NCI-H345 treated with DMSO at 0.1 percent for 48 hours (cell line): ENCODE data around the gene UBXN2A.
"Not testable (repeated sequence)": the region's sequence is repeated elsewhere in the genome, so short reads cannot be mapped to it uniquely, and the experiment has no call there.

Experiments
- DNase-seq: peaks from one replicate; lab custom pipeline; 2025; ENCODE audit not compliant: unreplicated experiment; lab: John Stamatoyannopoulos, UW

UBXN2A gene

GRCh38 chr2:23940718-23941620, 706 bp downstream of the UBXN2A start:
- DNase-seq = peak; percentile 67

DNA sequence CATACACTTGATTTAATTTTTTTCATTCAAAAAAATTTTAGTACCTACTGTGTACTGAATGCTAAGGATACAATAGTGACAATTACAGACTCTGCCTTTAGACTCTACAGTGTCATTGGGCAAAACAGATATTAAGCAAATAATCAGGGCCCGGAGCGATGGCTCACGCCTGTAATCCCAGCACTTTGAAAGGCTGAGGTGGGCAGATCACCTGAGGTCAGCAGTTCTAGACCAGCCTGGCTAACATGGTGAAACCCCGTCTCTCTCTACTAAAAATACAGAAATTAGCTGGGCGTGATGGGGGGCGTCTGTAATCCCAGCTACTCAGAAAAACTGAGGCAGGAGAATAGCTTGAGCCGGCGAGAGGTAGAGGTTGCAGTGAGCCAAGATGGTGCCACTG, 1.4 kb downstream of the UBXN2A start:
- DNase-seq = no peak

DNA sequence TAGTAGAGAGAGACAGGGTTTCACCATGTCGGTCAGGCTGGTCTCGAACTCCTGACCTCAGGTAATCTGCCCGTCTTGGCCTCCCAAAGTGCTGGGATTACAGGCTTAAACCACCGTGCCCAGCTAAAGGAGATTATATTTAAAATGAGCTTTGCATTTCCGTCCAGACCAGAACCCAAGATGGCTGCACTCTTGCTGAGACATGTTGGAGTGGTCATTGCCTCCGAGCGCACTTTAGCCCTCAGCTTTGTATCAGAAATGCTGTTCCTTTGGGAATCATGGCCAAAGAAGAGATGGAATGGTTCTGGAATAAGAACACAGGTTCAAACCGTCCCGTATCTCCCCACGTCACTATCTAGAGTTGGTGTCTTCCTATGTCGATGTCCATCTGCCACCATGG, 3.4 kb downstream of the UBXN2A start:
- DNase-seq = no peak

GRCh38 chr2:23944527-23944926, 4.3 kb downstream of the UBXN2A start:
- no peak for DNase-seq

DNA sequence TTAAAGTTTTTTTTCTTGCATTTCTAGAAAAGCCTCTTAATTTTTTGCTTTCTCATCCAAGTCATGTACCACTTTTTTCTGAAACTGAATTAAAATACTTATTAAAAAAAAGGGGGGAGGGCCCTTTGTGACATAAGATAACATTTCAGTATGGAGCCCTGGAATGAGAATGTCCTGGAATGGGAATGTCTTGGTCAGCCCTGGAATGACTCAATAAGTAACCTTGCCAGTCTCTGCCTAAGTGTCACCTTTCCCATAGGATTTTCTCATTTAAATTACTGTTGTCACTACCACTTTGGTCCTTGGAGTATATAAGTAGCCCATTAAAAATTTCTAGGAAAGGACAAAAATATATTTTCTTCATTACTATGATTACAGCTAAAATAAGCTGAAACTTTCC, 4.7 kb downstream of the UBXN2A start:
- no peak for DNase-seq

GRCh38 chr2:23947350-23947749, 7.1 kb downstream of the UBXN2A start:
- no peak for DNase-seq

GRCh38 chr2:23952558-23952957, 12.3 kb downstream of the UBXN2A start:
- not testable (repeated sequence) for DNase-seq

GRCh38 chr2:23953625-23954024, 13.4 kb downstream of the UBXN2A start:
- DNase-seq = no peak

DNA sequence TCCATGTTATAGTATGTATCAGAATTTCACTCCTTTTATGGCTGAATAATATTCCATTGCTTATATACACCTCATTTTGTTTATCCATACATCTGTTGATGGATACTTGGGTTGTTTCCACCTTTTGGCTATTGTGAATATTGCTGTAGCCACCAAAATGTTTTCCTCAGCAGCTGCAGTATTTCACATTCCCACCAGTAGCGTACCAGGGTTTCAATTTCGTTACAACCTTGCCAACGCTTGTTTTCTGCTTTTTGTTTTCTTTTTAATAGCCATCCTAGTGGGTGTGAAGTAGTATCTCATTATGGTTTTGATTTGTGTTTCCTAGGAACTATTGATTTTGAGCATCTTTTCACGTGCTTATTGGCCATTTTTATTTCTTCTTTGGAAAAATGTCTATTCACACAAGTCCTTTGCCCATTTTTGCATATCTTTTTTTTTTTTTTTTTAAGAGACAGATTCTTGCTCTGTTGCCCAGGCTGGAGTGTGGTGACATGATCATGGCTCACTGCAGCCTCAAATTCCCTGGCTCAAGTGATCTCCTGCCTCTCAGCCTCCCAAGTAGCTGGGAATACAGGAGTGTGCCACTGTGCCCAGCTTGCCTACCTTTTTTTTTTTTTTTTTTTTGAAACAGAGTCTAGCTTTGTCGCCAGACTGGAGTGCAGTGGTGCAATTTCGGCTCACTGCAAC, 14.2 kb downstream of the UBXN2A start:
- DNase-seq = no peak

DNA sequence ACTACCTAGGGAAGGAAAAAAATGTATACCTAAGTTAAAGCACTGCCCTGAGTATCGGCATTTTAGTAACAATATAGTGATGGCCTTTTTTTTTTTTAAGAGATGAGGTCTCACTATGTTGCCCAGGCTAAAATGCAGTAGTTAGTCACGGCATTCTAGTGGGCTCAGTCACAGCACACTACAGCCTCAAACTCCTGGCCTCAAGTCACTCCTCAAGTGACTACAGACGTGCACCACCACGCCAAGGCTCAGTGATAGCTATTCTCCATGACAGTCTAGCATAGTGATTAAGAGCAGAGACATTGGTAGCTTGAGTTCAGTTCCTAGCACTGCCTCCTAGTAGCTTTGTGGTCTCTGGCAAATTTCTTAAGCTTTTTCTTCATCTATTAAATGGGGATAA, 27.6 kb downstream of the UBXN2A start:
- DNase-seq = no peak

- no peak for DNase-seq
Measured at GRCh38 chr2:23976883-23977282, 36.6 kb downstream of the UBXN2A start.

DNA sequence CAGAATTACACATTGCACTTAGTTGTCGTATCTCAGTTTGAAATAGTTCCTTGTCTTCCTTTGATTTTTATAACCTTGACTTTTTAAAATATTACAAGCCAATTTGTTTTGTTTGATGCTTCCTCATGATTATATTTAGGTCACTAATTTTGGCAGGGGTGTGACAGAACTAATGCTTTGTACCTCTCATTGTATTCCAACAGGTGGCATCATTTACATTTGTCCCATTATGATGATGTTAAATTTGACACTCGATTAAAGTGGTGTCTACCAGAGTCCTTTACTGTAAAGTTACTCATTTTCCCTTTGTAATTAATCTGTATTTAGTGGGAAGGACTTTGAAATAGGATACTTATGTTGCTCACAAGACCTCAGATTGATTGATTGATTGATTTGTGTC, 48.1 kb downstream of the UBXN2A start:
- peak; percentile 14 for DNase-seq

GRCh38 chr2:23992931-23993330, 52.7 kb downstream of the UBXN2A start:
- DNase-seq = no peak

DNA sequence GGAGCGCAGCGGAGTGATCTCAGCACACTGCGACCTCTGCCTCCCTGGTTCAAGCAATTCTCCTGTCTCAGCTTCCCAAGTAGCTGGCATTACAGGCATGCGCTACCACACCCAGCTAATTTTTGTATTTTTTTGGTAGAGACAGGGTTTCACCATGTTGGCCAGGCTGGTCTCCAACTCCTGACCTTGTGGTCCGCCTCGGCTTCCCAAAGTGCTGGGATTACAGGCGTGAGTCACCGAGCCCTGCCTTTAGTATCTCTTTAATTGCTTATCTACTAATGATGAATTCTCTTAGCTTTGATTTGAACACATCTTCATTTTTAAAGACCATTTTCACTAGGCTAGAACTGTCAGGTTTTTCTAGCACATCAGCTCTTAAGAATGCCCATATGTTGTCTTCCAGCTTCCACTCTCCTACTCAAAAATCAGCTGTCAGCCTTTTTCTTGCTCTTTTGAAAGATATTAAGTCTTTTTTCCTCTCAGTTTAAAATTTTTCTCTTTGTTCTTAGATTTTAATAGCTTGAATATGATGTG, 53.5 kb downstream of the UBXN2A start:
- no peak for DNase-seq

DNA sequence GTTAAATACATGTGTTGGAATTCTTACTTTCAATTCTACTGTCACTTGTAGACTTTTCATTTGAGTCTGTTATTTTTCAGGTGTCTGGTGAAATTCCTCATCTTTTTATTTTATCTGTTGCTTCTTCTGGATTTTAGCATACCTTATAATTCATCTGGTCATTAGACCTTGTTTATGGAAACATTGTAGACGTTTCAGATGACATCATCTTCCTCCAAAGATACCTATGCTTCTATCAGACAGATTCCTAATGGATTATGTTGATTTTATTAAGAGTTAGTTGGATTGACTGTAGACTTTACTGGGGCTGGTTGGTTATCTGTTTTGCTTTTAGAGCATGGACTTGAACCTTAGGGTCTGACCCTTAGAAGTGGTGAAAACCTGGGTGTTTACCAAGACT, 54.3 kb downstream of the UBXN2A start:
- DNase-seq = no peak

DNA sequence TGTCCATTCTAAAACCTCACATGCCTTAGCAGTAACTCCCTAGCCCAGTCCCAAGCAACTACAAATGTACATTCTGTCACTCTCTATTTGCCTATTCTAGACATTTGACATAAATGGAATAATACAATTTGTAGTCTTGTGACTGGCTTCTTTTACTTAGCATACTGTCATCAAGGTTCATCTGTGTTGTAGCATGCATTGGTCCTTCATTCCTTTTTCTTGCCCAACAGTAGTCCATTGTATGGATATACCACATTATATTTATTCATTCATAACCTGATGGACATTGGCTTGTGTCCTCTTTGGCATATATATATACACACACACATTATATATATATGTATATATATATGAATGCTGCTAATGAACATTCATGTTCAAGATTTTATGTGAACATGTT, 67.4 kb downstream of the UBXN2A start:
- DNase-seq = no peak

- DNase-seq = no peak
Measured at GRCh38 chr2:24008672-24009366, 68.6 kb downstream of the UBXN2A start.

DNA sequence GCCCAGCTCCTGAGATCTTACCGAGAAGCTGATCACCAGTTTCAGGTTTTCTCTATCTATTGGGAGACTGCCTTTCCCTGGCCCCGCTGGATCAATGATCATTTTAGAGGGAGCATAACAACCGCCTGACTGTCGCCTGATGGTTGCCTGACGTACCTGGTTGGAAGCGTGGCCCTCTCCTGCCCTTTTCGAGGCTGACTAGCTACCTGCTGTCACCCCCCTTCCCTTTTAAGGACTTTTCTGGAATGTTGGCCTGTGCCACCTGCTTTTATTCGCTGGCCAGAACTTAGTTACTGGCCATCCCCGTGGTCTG, 69.1 kb downstream of the UBXN2A start:
- no peak for DNase-seq

DNA sequence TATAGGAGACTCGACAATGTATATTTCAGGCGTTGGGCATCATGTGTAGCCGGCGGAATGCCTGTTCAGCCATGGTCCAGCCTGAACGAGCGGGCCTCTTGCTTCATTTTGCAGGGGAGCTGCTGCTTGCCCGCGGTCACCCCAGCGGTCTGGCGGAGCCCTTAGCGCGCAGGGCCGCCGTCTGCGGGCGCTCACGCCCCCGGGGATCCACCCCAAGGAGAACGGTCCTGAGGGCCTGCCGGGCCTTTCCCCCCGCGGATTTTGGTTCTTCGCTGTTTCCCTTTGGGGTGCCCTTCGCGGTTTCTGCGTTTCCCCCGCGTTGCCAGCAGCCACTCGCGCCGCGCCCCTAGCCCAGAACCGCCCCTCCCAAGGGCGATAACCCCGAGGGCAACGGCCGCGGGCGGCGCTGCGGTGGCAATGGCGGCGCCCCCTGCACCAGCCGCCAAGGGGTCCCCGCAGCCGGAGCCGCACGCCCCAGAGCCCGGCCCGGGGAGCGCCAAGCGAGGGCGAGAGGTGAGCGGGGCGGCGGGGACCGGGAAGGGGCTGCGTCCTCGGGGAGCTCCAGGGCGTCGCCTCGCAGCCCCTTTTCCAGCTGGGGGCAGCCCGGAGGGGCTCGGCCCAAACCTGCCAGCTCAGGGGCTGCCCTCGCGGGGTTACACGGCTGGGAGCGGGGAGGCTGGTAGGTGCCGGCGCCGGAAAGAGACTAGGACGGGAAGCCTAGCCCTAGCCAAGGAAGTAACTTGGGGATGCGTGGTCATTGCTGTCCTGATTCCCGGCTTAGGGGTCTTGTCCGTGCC, 69.6 kb downstream of the UBXN2A start, which contains the start of gene MFSD2B:
TSS of gene MFSD2B (plus strand) at position 406 of the 797 bp plus-strand sequence. CDS start at position 418, 12 bp downstream.
- no peak for DNase-seq

DNA sequence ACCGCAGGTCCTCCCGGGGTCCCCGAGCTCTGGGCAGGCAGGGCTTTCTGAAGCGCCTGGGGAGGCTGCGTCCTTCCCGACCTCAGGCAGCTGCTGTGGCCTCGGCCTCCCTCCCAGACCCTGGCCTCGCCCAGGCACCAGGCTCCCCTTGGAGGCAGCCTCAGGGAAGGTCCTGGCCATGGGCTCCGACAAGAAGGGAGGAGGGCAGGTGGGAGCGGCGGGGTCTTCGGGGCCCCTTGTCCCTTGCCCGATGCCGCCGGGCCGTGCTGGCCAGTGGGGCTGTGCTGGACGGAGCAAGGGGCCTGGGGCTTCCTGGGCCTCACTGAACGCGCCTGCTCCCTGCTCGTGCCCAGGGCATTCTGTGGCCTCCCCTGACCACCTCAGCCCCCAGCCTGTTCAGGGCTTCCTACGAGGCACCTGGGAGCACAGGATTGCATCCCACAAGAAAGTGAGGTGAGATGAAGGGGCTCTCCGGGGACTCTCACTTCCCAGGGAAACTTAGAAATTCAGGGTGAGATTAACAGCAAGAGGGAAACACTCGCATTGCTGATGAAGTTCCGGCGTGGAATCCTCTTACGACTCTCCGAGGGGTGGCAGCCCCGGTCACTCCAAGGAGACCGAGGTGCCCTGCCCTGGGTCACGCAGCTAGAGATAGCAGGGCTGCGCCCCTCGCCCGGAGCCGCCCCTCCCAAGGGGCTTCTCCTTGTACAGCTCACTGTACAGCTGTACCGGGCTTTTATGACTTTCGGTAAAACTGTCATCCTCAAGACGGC, 70.4 kb downstream of the UBXN2A start:
- DNase-seq = no peak
